ENCODE results near the gene TATDN3. TPM values are rescaled to one million over a fixed set of nuclear protein-coding genes. Genes with fewer than 3 reads are reported as not detected.

TATDN3 gene
- total and polyA plus RNA-seq, 2 of the 8 experiments (the other 6 are each of a cell fraction or from before 2014, with no cell fraction given): 6.9 to 19.4 TPM

GRCh38 chr1:212860713-212861581 lies 69.3 kb downstream of the TATDN3 start:
- Histone ChIP-seq H3K4me2 (ENCODE audit: insufficient read depth in 1 of 2, low read depth in 2 of 2, low read length in 2 of 2) (peak overlapping the region; percentile 71 to 85), H4K5ac (ENCODE audit: insufficient read length, low read depth, low read length) (peak overlapping the region; percentile 65), H2BK15ac (ENCODE audit: low read length) (no peak overlapping the region), H3K23ac (ENCODE audit: insufficient read length) (no peak overlapping the region), H4K8ac (ENCODE audit: extremely low read depth, insufficient read depth, low read length) (no peak overlapping the region), H3K4me1 (replicated peaks in 1 of 4; ENCODE audit: control insufficient read depth in 3 of 4, insufficient read depth in 4 of 4, low read length in 3 of 4) (peaks cover 0 to 6% (median 5%) of the 10 kb centered on the region in 4 experiments; a peak in 6 of 7 replicates), H4K91ac (replicated peaks; ENCODE audit: insufficient read length, low read length) (no peak overlapping the region), H3K9ac (replicated peaks in 1 of 4; ENCODE audit: extremely low read depth in 1 of 4, low read depth in 3 of 4, low read length in 3 of 4) (no peak overlapping the region), H3K18ac (ENCODE audit: extremely low read depth, low read length) (no peak overlapping the region), H2BK120ac (replicated peaks; ENCODE audit: low read depth, low read length) (no peak overlapping the region), H2AK5ac (ENCODE audit: low read depth, low read length) (no peak overlapping the region), H3K27me3 (replicated peaks in 1 of 4; ENCODE audit: control insufficient read depth in 3 of 4, extremely low read depth in 1 of 4, insufficient read depth in 3 of 4, low read length in 3 of 4) (no peaks in the 10 kb centered on the region), H3K27ac (ENCODE audit: low read depth, low read length) (no peak overlapping the region), H4K20me1 (replicated peaks in 1 of 2; ENCODE audit: control insufficient read depth in 1 of 2, insufficient read depth in 2 of 2, low read length in 2 of 2) (peaks cover 8 to 25% of the 10 kb centered on the region in 2 experiments), H3K4ac (replicated peaks; ENCODE audit: insufficient read length, low read depth, low read length) (no peak overlapping the region), H3K79me2 (ENCODE audit: control insufficient read depth in 1 of 2, insufficient read depth in 2 of 2, low read length in 2 of 2) (peaks cover 38 to 87% of the 10 kb centered on the region in 2 experiments), H2AFZ (ENCODE audit: low read length) (no peak overlapping the region), H2BK20ac (ENCODE audit: low read length) (no peak overlapping the region), H2BK12ac (ENCODE audit: low read depth, low read length) (no peak overlapping the region), H3K79me1 (ENCODE audit: low read depth, low read length) (peaks cover 9% of the 10 kb centered on the region; the same call in 1 of the 2 replicates), H3K9me3 (ENCODE audit: insufficient read depth in 2 of 2, low read depth in 1 of 2, low read length in 1 of 2) (no peaks in the 10 kb centered on the region), H3K23me2 (ENCODE audit: low read depth, low read length) (peaks cover 7% of the 10 kb centered on the region), H3K4me3 (ENCODE audit: extremely low read depth in 1 of 4, insufficient read depth in 2 of 4, low read depth in 3 of 4, low read length in 4 of 4) (peak overlapping the region; percentile 74 to 96 (median 86)), H3K36me3 (ENCODE audit: control insufficient read depth in 2 of 4, insufficient read depth in 4 of 4, low read length in 3 of 4) (peaks cover 3 to 47% (median 18%) of the 10 kb centered on the region in 4 experiments; a peak in 6 of 8 replicates), H3K14ac (ENCODE audit: insufficient read length) (no peak overlapping the region), H2BK5ac (ENCODE audit: low read depth, low read length) (no peak overlapping the region), H3K56ac (replicated peaks; ENCODE audit: insufficient read length, low read depth, low read length) (no peak overlapping the region)
- POLR2A ChIA-PET (ENCODE audit: partially characterized antibody): interaction anchor here (0.7 to 8.1 kb wide), 25 partner anchors 7 to 252 kb away, joined by 3 to 67 read pairs (median 4); partner anchors contain the start of genes ATF3, NSL1 and TATDN3
- CTCF ChIA-PET (ENCODE audit: partially characterized antibody): interaction anchor here (0.7 to 2.3 kb wide), 15 partner anchors 11 to 138 kb away, joined by 3 to 7 read pairs (median 3); no protein-coding TSS in a partner anchor
- TF ChIP-seq POLR2AphosphoS5 (IDR thresholded peaks at IDR 0.05; ENCODE audit: low read depth, low read length): 0 out of 2 replicates have a peak, but pooled peaks have one; percentile 11
- TF ChIP-seq CTBP2 (IDR thresholded peaks at IDR 0.05; ENCODE audit: borderline replicate concordance, insufficient read depth, insufficient read length, low read length): no peak
- no peak for TF ChIP-seq TEAD4 (IDR thresholded peaks at IDR 0.05; ENCODE audit: low read depth, low read length)
- no peak for DNase-seq (ENCODE audit: low read depth in 1 of 2, low spot score in 2 of 2)
- FAIRE-seq: no peak
- 42% methylated on average over 5 of the region's 5 CpGs; no CpG with 5 or more reads in 1 of the 2 experiments for WGBS, 2 experiments (ENCODE audit: extremely low coverage in 1 of 2, insufficient coverage in 1 of 2, insufficient read length in 1 of 2, insufficient replicate concordance in 2 of 2, low coverage in 1 of 2, low lambda C conversion rate in 2 of 2, missing lambda C conversion rate in 1 of 2)
